ENCODE measurements around the gene UBE2I. TPM values are rescaled to one million over a fixed set of nuclear protein-coding genes. Genes with fewer than 3 reads are reported as not detected.

UBE2I gene
- total RNA-seq, 1 experiment from 2014 or later, result 290 TPM

- Histone ChIP-seq H3K23ac (ENCODE audit: insufficient read length, low read depth, low read length) (no peak overlapping the region), H3K56ac (ENCODE audit: insufficient read length, low read depth, low read length) (no peak overlapping the region), H2BK5ac (ENCODE audit: insufficient read length, low read length) (no peak overlapping the region), H2BK12ac (ENCODE audit: insufficient read length, low read depth, low read length) (no peak overlapping the region), H3K4me1 (ENCODE audit: insufficient read depth, low read length) (no peaks in the 10 kb centered on the region), H3K79me1 (ENCODE audit: insufficient read depth, low read depth, low read length, poor library complexity, severe bottlenecking) (no peaks in the 10 kb centered on the region), H4K5ac (ENCODE audit: insufficient read length, low read depth, low read length) (no peak overlapping the region), H4K91ac (ENCODE audit: insufficient read length, low read depth, low read length) (no peak overlapping the region), H2BK120ac (ENCODE audit: low read depth, low read length, poor library complexity, severe bottlenecking) (no peak overlapping the region), H3K9me3 (ENCODE audit: control insufficient read depth, low read depth, low read length) (no peaks in the 10 kb centered on the region), H2AFZ (ENCODE audit: low read length) (no peak overlapping the region), H4K20me1 (ENCODE audit: control insufficient read depth, insufficient read depth, insufficient read length) (no peaks in the 10 kb centered on the region), H3K23me2 (ENCODE audit: insufficient read length, low read depth, low read length, poor library complexity, severe bottlenecking) (no peaks in the 10 kb centered on the region), H4K8ac (replicated peaks; ENCODE audit: insufficient read length, low read depth, low read length) (no peak overlapping the region), H2BK15ac (ENCODE audit: low read depth, low read length) (no peak overlapping the region), H3K27ac (ENCODE audit: insufficient read length, low read depth, low read length) (no peak overlapping the region), H3T11ph (ENCODE audit: low read length) (no peak overlapping the region), H3K27me3 (ENCODE audit: insufficient read depth, low read length) (no peaks in the 10 kb centered on the region), H2AK5ac (ENCODE audit: insufficient read length, low read length) (no peak overlapping the region), H3K14ac (ENCODE audit: insufficient read depth, low read length) (no peak overlapping the region), H3K79me2 (ENCODE audit: insufficient read depth, low read length) (peaks cover 2% of the 10 kb centered on the region; the same call in 1 of the 2 replicates), H3K4me2 (ENCODE audit: insufficient read depth, insufficient read length, low read length) (no peak overlapping the region), H3K9ac (ENCODE audit: extremely low read depth, insufficient read length, low read length) (no peak overlapping the region), H2BK20ac (ENCODE audit: low read depth, low read length, poor library complexity, severe bottlenecking) (no peak overlapping the region), H3K18ac (ENCODE audit: insufficient read length, low read depth, low read length) (no peak overlapping the region), H3K4ac (ENCODE audit: low read depth, low read length) (no peak overlapping the region)
- no peak overlapping the region for H3K4me3 Mint-ChIP-seq
- H3K36me3 Mint-ChIP-seq (ENCODE audit: insufficient read depth in 1 of 3, low read depth in 3 of 3), result peaks cover 45 to 90% (median 72%) of the 10 kb centered on the region in 3 experiments
- no peaks in the 10 kb centered on the region for H3K27me3 Mint-ChIP-seq (ENCODE audit: low read depth)
- peak overlapping the region in 1 of 3 experiments; percentile 15; a peak in 1 of 7 replicates for H3K27ac Mint-ChIP-seq
- peaks cover 0 to 4% of the 10 kb centered on the region in 2 experiments; a peak in 1 of 4 replicates for H3K4me1 Mint-ChIP-seq
- no peak for DNase-seq
- no peak for TF ChIP-seq CTCF (conservative IDR thresholded peaks at IDR 0.05)
- WGBS (ENCODE audit: extremely low coverage, insufficient read length, low lambda C conversion rate), result no CpG with 5 or more reads among the region's 22 CpGs
- H3K9me3 Mint-ChIP-seq, result no peaks in the 10 kb centered on the region
Observed at GRCh38 chr16:1320658-1321240, 11.3 kb downstream of the UBE2I start.

All from H9 (cell line).